ENCODE results near the gene MAP3K19.

DNA sequence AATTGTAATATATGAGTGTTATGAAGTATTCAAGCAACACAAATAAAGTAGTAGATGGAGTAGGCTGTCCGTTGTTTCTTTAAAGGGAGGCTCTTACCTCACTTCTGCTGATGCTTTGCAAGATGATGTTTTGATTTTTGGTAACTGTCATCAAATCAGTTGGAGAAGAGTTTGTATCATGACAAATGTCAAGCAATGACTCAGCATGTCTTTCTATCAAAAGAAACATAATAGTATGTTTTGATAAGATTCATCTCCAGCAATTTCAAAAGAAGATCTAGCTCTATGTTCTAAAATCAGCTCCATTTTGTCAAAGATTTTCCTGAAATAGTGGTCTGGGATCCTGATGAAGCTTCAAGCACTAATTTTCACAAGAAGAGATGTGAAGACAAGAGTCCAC lies 25.6 kb downstream of the MAP3K19 start:
- TF ChIP-seq POLR2AphosphoS5 (IDR thresholded peaks at IDR 0.05; ENCODE audit: low read depth, low read length) = no peak
- TF ChIP-seq ZNF274 (IDR thresholded peaks at IDR 0.05; ENCODE audit: borderline replicate concordance, extremely low read depth, low read length) = no peak
- TF ChIP-seq, protein P1, sequence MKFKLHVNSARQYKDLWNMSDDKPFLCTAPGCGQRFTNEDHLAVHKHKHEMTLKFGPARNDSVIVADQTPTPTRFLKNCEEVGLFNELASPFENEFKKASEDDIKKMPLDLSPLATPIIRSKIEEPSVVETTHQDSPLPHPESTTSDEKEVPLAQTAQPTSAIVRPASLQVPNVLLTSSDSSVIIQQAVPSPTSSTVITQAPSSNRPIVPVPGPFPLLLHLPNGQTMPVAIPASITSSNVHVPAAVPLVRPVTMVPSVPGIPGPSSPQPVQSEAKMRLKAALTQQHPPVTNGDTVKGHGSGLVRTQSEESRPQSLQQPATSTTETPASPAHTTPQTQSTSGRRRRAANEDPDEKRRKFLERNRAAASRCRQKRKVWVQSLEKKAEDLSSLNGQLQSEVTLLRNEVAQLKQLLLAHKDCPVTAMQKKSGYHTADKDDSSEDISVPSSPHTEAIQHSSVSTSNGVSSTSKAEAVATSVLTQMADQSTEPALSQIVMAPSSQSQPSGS (IDR thresholded peaks at IDR 0.05; ENCODE audit: low read length) = no peak
- TF ChIP-seq SP1 (IDR thresholded peaks at IDR 0.05; ENCODE audit: low read depth, low read length) = no peak
- TF ChIP-seq TBP (IDR thresholded peaks at IDR 0.05; ENCODE audit: low read depth, low read length) = no peak
- TF ChIP-seq HDAC2 (IDR thresholded peaks at IDR 0.05; ENCODE audit: borderline replicate concordance in 1 of 2, low read depth in 2 of 2, low read length in 2 of 2) = no peak
- no peak for TF ChIP-seq RFX5 (IDR thresholded peaks at IDR 0.05; ENCODE audit: borderline replicate concordance, low read depth, low read length)
- no peak for TF ChIP-seq POLR2A (IDR thresholded peaks at IDR 0.05; ENCODE audit: control extremely low read depth in 1 of 2, low read depth in 2 of 2, low read length in 2 of 2)
- TF ChIP-seq SIX5 (IDR thresholded peaks at IDR 0.05; ENCODE audit: low read depth, low read length) = no peak
- TF ChIP-seq BCL11A (IDR thresholded peaks at IDR 0.05; ENCODE audit: low read depth in 2 of 2, low read length in 2 of 2) = no peak

All from H1 (cell line).